Left colon (tissue), 2 donors: ENCODE measurements around the gene FANCC. TPM values are rescaled to one million over a fixed set of nuclear protein-coding genes. Genes with fewer than 3 reads are reported as not detected.

ENCODE experiments used
- ATAC-seq: fragments of 200-7000 bp; cut with Tn5 transposase; one replicate; pipeline ENCODE4 v1.9.1; 2020; ENCODE audit warnings: mild to moderate bottlenecking, moderate library complexity
- DNase-seq, 2 donors: peaks; one replicate each; pipeline ENCODE4 v3.0.0-alpha.2; 2020
- intact Hi-C, 2 donors: fragments of 100-400 bp; cut with DNase I in 1 of 2; cut with micrococcal nuclease in 1 of 2; formaldehyde crosslinking; loops; one replicate each; pipeline versions ENCODE4 v1.11.2 to v1.14.0; 2022; cut with DNase I, micrococcal nuclease
- total RNA-seq, 2 donors: library from RNA; stranded (reverse); fragmentation: NEBNext Ultra II Directional; extraction: Animal tissue kit (Norgen Biotek cat#: 25700); gene quantifications; one replicate each; pipeline ENCODE4 v1.2.1, GENCODE V29; 2021
- donor health status: DM: no; HTN: no; CAD: no.
- donor health status: DM: yes; HTN: yes; CAD: no.

Gene FANCC
- total RNA-seq, 2 donors from 2014 or later: 12.7 to 13.8 TPM

DNA sequence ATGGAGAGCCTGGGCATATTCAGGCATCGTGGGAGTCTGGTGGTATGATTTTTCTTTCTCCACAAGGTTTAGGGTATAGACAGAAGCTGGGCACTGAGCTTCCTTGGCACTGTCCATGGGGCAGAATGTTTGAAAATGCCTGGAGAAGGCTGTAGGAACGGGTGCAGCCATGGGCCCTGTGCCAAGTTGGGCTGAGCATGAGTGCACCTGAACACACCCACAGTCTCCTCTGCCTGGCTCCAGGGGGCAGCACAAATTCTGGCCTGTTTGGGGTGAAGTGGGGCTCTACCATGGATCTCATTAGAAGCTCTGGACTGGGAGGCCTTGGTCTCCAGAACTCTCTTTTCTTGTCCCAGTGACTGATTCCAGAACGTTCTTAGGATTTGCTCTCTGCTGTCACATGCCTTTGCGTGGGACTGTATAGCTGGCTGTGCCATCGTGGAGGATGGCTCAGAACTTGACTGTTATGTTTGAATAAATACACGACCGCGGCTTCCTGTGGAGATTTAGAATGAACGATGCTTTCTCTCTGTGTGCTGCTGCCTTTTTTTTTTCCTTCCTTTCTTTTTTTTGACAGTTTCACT lies 229.8 kb downstream of the FANCC start:
- intact Hi-C loops: no loop called here
- ATAC-seq (peak; percentile 36), DNase-seq (peak; percentile 46 to 69)

DNA sequence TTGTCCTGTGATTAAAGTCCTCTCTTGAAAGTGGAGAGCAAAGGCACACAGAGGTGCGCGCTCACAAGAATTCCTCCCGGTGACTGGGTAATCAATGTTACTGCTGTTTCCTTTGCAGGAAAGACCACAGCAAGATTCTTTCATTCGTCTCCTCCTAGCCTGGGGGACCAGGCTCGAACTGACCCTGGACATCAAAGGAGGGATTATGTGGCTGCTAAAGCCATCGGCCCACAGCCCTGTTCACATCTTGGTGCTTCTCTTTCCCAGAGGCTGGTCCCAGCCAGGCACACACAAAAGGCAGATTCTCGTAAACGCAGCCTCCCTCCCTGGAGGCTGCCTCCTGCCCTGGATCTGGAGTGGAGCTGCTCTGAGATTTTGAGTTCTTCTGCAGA lies 230.9 kb downstream of the FANCC start:
- ATAC-seq: no peak
- peak in 1 of 2 donors; percentile 16 for DNase-seq
- intact Hi-C loops: no loop called here

DNA sequence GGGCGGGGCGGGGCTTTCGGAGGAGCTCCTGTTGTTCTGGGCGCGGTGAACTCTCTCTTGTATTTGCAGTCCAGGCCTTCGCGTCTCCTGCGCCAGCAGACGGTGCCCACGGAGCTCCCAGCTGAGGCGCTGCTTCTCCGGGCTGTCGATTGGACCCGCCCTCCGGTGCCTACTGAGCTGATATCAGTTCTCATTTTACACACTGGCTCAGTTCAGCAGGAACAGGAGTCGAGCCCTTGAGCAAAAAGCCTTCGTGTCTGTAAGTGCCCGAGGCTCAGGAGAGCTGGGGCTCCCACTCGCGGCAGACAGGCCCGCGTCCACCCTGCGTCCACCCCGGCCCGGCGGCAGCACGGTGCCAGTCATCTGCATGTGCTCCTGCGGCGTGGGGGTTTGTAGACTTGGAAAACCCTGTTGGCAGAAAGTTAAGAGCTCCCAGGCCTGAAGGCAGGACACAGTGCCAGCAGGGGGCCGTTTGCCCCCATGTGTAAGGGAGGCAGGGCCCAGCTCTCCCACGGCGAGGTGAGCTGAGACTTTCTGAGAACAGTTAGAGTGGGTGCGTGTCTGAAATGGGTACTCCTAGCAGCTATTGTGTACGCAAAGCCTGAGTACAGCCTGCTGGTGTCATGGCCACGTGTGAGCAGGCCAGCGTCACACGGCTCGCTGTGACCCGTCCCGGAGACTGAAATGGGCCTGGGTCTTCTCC lies 231.5 kb downstream of the FANCC start:
- DNase-seq: peak in 1 of 2 donors; percentile 29
- intact Hi-C loops: no loop called here
- no peak for ATAC-seq

DNA sequence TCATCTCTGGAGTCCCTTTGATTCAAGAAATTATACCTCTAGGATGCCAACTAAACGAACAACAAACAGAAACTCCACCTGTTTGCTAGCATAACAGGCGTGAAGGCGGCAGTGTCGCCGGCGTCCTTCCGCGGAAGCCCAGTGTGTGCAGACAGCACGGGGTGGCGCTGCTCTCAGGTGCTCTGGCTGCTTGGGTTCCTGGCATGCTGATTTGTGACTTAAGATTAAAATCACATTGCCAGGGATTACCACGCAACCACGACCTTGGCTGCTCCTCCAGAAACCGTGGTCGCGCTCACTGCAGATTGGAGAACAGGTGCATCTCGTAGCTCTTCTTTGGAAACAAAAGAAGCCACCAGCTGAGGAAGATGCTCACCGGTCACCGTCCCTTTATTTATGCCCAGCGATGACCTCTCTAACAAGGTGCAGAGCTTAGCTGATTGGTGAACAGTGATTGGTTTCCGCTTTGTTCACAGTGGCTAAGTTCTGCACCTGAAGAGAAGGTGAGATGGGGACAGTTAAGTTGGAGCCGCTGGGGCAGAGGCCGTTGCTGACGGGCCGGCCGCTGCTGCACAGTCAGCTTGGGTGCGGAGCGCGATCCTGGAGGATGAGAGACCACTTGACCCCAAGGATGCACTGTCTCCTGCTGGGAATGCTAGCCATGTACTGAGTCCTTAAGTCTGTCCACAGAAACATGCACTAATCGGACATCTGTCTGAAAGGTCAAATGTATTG lies 232.3 kb downstream of the FANCC start:
- intact Hi-C loops: no loop called here
- no peak for ATAC-seq
- DNase-seq: no peak

DNA sequence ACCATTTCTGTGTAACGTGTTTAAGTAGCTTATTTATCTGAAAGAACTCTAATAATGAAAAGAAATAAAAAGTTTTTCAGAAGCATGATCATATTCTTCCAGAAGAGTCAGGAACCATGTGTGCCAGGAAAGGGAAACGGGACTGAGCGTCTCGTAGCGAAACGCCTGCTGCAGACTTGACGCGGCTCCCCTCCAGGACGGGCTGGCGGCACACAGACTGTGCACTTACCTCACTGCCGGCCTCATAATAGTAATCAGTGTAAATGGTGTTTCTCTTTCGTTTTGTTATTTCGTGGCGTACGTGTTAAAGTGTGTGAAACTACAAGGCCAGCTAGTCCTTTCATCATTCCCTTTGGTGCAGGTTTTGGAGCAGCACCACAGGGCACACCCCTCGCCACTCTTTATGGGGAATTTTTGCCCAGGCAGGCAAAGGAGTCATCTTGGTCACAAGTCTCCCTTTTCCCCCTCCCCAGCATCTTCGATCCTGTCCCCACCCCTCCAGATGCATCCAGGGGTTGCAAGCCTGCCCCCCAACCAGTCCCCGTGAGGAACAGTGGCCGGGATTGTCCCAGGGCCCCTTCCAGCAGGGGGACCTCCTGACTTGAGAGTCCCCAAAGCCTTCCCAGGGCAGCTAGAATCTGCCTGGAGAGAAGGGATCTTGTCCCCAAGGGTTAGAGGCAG lies 233.1 kb downstream of the FANCC start:
- intact Hi-C loops: no loop called here
- no peak for DNase-seq
- no peak for ATAC-seq

DNA sequence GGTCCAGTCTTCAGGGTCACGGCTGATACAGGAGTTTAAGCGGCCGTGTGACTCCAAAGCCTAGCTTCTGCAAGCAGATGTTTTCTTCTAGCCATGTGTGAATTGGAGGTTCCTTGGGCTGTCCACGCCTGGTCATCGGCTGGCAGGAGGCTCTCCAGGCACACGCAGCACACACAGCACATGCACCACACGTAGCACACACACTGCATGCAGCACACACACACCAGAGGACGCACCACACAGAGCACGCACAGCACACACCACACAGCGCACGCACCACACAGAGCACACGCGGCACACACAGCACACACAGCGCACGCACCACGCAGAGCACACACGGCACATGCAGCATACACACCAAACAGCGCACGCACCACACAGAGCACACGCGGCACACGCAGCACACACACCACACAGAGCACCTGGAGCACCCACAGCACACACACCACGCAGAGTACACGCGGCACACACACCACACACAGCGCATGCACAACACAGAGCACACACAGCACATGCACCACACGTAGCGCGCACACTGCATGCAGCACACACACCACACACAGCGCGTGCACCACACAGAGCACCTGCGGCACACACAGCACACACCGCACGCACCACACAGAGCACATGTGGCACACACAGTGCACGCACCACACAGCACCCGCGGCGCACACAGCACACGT lies 234.3 kb downstream of the FANCC start:
- intact Hi-C loops: no loop called here
- no peak for ATAC-seq
- no peak for DNase-seq

DNA sequence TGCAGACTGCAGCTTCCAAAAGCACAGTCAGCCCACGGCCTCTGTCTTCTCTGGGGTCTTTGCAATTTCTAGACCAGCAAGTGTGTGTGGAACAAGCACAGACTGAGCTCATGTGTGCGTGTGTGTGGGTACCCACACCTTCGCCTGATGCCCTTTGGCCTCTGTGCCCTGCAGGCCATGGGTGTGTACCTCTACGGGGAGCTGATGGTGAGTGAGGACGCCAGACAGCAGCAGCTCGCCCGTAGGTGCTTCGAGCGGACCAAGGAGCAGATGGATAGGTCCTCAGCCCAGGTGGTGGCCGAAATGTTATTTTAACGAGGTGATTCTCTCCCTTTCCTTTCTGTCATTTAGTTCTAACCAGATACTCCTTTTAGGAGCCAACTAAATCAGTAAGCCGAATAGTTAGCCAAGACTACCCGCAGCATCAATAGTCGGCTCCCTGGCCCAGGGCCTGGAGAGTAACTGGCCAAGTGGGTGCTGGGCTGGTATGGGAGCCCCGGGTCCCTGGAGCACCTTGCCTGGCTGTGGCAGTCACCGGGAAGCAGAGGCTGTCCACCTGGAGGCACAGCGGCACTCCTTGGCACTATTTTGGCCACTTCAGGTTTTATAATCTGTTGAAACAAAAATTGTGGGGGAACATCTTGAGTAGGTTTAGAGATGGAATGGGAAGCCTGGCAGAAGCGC lies 235.0 kb downstream of the FANCC start:
- intact Hi-C loops: no loop called here
- ATAC-seq: peak; percentile 22
- no peak for DNase-seq

DNA sequence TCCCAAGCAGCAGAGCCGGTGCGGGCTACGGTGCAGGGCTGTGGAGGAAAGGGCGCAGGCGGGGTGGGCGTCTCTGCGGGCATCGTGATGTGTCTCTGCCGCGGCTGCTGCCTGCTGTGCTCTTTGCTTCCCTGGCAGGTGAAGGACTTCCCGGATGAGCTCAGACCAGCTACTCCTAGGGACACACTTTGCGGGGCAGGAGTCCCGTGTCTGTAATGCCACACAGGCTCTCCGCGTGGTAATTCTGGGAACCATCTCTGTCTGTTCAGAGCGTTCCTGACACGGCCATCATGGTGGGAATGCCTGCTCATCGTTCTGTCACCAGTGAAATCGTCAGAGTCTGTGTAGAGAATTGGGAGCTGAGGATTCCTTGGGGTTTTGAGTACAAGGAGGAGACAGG lies 235.5 kb downstream of the FANCC start:
- ATAC-seq (no peak), DNase-seq (no peak)
- intact Hi-C loops: no loop called here

DNA sequence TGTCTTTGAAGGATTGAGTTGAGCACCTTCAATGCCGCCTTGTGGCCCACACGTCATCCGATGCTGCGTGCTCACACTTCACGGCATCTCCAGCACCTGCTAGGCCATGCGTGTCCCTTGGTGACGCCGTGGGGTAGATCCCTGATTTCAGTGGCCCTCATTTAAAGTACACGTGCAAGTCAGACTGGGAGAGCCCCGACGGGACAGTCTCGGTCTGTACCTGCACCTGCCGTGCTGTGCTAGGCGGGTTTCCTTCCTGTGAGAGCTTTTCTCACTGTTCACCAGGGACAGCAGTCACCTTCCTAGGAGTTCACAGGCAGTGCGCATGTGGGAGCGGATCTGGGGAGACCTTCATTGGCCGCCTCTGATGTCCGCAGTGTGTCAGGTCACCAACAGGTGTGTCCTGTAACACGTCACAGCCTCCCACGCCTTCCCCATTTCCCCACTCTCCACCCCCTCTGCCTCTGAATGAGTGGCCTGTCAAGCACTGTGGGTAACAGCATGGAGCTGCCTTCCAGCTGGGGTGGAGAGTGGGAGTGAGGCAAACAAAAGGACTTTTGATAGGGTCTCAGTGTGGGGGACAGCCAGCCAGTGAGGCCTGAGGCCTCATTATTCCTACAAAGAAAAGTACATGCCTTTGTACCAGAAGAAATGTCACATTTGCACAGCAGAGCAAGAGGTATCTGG lies 236.4 kb downstream of the FANCC start:
- ATAC-seq: no peak
- intact Hi-C loops: no loop called here
- no peak for DNase-seq

DNA sequence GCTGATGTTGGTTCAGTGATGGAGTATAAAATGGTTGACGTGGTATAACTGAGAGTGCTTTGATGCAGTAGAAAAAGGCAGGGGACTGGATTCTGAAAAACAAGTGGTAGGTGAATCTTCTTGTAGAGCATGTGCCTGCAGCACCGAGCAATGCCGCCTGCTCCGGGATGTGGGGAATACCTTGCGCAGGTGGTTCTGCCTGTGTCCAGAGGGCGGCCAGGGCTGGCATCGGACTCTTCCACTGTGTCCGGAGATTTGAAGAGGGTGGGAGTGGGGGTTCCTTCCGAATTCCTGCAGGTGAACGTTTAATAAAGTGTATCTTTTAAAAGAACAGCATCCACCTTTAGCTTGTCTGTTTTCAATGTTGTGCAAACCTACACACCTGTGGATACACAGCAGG lies 238.0 kb downstream of the FANCC start:
- ATAC-seq: no peak
- intact Hi-C loops: no loop called here
- no peak for DNase-seq

DNA sequence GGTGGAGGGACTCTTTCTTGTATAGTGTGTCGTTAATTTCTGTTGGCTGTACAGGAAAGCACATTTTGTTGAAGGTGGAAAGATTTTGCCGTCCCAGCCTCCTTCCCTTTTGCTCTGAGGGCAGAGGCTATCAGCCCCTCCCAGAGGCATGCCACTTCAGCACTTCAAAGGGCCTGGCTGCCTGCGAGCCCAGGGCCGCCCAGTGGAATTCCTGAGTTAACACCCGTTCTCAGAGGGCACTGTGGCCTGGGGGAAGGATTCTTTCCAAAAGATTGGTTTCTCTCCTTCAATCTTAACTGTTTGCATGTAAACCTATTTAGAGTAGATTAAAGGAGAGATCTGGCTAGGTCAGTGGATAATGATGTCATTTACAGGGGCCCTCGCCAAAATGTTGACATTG lies 238.6 kb downstream of the FANCC start:
- no peak for DNase-seq
- intact Hi-C loops: no loop called here
- ATAC-seq: peak; percentile 42

DNA sequence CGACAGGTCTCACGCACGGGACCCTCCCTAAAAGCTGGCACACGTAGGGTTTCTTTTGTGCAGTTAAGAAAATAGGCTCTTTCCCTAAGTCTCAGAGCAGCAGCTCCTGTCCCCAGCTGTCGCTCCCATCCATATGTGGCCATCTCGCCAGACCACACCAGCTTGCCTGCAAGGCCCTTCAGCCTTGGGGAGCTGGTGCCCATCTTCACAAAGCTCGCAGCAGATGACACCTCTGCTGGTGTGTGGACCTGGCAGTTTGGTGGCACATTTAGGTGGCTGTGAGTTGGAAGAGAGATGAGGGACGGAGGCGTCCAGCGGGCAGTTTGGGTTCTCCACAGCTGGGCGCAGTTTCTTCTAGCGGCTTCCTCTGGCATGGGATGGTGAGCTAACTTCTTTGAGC lies 239.0 kb downstream of the FANCC start:
- no peak for ATAC-seq

DNA sequence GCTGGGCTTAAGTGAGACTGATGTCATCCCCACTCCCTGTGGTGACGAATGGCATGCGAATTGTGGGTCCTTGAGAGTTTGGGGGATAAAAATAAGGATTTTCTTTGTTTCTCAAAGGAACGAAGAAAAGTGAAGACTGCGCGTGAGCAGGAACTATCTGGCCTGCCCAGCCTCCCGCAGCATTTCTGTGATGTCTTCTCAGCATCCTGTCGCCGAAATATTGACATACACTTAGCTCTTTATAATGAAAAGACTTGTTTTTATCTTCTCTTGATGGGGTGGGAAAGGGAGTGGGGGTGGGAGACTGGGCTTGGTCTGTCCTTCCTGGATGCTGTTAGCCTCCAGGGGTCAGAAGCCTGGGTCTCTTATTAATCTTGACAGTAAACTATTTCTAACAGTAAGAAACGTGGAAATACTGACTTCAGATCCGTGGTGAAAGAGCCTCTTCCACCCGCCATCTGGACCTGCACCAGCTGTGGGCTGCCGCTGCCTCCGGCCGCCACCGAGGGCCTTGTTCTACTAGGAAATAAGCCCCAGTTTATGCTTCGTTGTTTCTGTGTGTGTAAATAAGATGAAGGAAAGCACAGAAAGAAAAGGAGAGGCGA lies 239.6 kb downstream of the FANCC start:
- DNase-seq (no peak), ATAC-seq (no peak)
- intact Hi-C loops: no loop called here

More for the DNA sequence above, 239.0 kb downstream of the FANCC start:
- intact Hi-C loops: no loop called here
- DNase-seq: no peak

DNA sequence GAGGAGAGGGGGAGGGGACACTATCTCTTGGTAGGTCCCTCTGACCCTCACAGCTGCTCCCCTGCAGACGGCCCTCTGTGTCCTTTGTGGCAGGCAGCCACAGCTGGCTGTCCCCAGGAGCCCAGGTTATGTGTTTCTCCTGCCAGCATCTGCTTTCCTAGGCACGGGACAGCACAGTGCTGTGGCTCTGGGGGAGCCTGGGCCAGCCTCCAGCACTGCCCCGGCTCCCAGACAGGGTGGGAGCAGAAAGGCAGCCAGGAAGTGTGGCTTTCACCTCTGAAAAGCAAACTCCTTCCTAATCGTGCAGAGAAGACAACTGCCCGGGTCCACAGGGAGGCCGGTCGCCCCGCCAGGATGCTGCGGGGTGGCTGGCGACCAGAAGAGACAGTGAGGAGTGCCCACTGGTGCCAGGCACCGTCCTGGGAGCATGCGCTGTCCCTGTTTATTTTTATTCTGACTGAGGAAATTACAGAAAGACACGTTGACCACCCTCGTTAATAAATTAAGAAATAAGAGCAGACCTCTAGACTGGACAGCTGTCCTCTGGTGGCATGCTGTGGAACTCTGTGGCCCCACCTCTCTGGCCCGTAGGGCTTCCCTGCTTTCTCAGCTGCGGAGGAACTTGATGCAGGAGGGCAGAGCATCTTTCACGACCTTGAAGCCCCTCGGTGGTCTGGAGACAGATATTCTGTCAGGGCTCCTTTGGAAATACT lies 240.3 kb downstream of the FANCC start:
- ATAC-seq: no peak
- no peak for DNase-seq
- intact Hi-C loops: no loop called here

DNA sequence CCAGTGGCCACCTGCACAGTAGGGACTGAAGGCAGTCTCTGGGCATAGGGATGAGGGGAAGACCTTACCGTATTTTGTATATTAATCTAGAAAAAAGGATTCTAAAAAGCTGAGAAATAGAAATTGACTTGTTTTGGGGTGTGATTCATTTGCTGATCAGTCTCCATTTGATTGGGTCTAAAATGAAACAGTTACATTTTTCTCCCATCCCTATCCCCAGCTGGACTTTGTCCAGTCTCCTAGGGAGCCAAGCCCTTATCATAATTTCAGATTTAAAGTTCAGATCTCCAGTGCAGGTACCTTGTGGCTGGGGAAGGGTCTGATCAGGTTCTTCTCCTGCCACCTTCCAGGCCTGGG lies 240.8 kb downstream of the FANCC start:
- no peak for DNase-seq
- ATAC-seq: peak; percentile 41

DNA sequence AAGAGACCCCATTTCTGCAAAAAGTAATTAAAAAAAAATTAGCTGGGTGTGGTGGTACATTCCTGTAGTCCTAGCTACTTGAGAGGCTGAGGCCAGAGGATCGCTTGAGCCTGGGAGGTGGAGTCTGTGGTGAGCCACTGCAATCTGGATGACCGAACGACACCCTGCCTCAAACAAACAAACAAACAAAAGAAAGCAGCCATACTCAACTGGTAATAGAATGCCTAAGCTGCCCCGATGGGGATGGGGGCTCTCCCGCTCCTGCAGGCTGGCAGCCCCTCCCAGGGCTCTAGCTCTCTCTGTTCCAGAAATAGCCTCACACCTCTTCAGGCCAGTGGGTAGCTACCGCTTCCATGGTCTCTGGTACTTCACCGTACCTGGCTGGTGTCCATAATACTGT lies 241.8 kb downstream of the FANCC start:
- no peak for ATAC-seq
- no peak for DNase-seq
- intact Hi-C loops: no loop called here

More for the DNA sequence above, 240.8 kb downstream of the FANCC start:
- intact Hi-C loops: no loop called here

DNA sequence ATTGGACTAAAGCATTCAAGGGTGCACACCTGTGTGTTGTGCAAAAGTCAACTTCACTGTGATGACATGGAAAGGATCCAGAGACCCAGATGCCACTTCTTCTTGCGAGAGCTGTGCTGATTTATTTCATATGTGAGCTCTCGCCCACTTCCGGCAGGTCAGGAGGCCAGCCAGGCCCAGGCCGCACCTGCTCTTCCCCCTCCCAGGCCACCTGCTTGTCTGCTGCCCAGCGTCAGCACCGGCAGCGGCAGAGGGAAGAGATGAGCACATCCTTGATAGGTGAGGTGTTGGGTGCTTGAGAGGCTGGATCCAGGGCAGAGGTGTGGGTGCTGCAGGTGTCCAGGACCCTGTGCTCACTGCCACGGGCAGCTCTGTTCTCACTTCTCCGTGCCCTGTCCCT lies 242.9 kb downstream of the FANCC start:
- DNase-seq: peak; percentile 48 to 72
- intact Hi-C loops: no loop called here
- peak; percentile 73 for ATAC-seq
